Stimulated activated effector memory CD8-positive, alpha-beta T cell treated with anti-CD3 and anti-CD28 coated beads, Interleukin-12 subunit alpha, Interleukin-12 subunit beta, amount 100 ng/mL, for 72 hours (primary cell): ENCODE measurements around the gene PTPRR.
A peak's percentile ranks its signal among the peaks of the same experiment; 100 is the strongest.

Source experiments
- ATAC-seq: fragments of 150-1000 bp; cut with Tn5 transposase; 2 replicates; pipeline ENCODE4 v1.10.0; 2021
- DNase-seq, 2 donors: peaks; one replicate each; pipeline ENCODE4 v3.0.0; 2021 to 2022; ENCODE audit warnings: low spot score in 2 of 2
- H3K27ac Mint-ChIP-seq: one replicate; pipeline ENCODE4 v1.8.0; 2022; ENCODE audit warnings: mild to moderate bottlenecking, mixed read lengths
- H3K36me3 Mint-ChIP-seq: one replicate; pipeline ENCODE4 v1.8.0; 2022; ENCODE audit warnings: mild to moderate bottlenecking, mixed read lengths
- H3K4me1 Mint-ChIP-seq: one replicate; pipeline ENCODE4 v1.8.0; 2022; ENCODE audit warnings: mixed read lengths
- H3K4me3 Mint-ChIP-seq: one replicate; pipeline ENCODE4 v1.8.0; 2022; ENCODE audit warnings: mild to moderate bottlenecking, mixed read lengths
- H3K9me3 Mint-ChIP-seq: one replicate; pipeline ENCODE4 v1.8.0; 2022; ENCODE audit warnings: mixed read lengths

The PTPRR gene

DNA sequence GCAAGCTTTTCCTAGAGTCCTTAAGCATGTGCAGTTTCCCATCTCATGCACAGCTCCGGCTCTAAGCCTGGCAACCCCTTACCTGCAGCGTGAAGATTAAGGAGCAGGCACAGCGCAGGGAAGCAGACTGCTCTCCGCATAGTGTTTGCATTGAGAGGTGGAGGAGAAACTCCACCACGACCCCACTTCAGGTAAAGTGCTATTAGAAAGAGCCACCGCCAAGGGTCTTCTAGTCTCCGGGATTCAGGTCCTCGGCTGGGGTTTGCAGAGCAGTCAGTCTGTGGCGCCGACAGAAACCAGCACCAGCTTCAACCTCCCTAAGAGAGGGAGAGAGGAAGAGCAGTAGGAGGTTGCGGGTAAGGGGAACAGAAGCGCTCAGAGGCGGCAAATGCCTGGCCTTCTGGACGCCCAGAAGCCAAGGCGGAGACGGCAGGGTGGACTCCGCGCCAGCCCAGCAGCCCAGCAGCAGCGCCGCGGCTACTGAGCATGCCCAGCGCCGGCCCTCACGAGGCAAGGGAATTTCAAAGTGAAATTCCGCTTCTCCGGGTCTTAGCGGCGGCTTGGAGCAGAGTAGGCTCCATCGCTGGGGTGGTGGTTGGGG lies at the start of gene PTPRR:
PTPRR (minus strand) TSS at position 488 of the 601 bp plus-strand sequence; CDS start at position 140, 348 bp downstream.
- DNase-seq (no peak), ATAC-seq (peak; percentile 13)
- no peaks in the 10 kb centered on the region for H3K9me3 Mint-ChIP-seq
- H3K4me1 Mint-ChIP-seq, result no peaks in the 10 kb centered on the region
- H3K36me3 Mint-ChIP-seq, result no peaks in the 10 kb centered on the region
- no peak within 1 kb of the TSS for H3K4me3 Mint-ChIP-seq
- H3K27ac Mint-ChIP-seq, result no peak within 1 kb of the TSS

DNA sequence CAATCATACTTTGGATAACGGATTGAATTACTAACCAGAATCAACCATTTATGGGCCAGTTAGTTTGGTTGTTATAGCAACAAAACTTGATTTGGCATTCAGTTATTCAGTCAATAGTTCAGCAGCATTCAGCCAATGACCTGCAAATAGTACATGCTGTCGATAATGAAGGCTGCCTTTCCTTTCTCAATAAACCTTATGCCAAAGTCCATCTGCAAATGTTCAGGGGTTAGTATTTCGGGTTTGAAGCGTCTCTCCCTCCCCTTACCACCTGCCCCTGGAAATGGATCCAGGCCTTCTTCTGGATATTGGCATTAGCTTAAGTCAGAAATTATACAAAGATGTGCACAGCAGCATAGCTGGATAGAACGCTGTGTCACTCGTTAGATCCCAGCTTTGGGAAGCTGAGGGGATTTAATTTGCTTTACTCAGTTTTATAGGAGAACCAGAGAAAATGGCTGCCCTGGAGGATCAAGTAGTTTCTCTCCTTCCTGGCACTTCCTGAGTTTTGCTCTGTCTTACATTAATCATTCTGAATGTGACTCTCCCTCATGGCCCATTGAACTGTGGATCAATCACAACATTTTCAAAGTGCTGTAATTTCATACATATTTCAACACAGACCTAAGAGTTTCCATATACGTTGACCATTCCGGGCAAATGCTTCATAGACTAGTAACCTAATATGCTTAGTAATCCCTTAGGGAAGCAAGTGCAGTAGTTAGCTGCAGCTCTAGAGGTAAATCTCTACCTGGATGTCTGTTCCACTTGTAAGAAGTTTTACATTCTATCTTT lies 46.7 kb upstream of the PTPRR start:
- peaks cover 7% of the 10 kb centered on the region for H3K9me3 Mint-ChIP-seq
- ATAC-seq (no peak), DNase-seq (no peak)
- no peak overlapping the region for H3K4me3 Mint-ChIP-seq
- H3K36me3 Mint-ChIP-seq, result no peaks in the 10 kb centered on the region
- no peak overlapping the region for H3K27ac Mint-ChIP-seq
- H3K4me1 Mint-ChIP-seq, result no peaks in the 10 kb centered on the region

GRCh38 chr12:70966046-70966445 lies 45.5 kb upstream of the PTPRR start:
- Mint-ChIP-seq H3K4me3 (no peak overlapping the region), H3K9me3 (peaks cover 7% of the 10 kb centered on the region), H3K4me1 (no peaks in the 10 kb centered on the region), H3K36me3 (no peaks in the 10 kb centered on the region), H3K27ac (no peak overlapping the region)
- ATAC-seq, result no peak
- no peak for DNase-seq

- DNase-seq (no peak), ATAC-seq (no peak)
- Mint-ChIP-seq H3K9me3 (peaks cover 7% of the 10 kb centered on the region), H3K4me3 (no peak overlapping the region), H3K4me1 (no peaks in the 10 kb centered on the region), H3K36me3 (no peaks in the 10 kb centered on the region), H3K27ac (no peak overlapping the region)
Observed at GRCh38 chr12:70964867-70965510, 44.5 kb upstream of the PTPRR start.

GRCh38 chr12:70963081-70963660 lies 42.6 kb upstream of the PTPRR start:
- H3K9me3 Mint-ChIP-seq, result peaks cover 7% of the 10 kb centered on the region

GRCh38 chr12:70962226-70962794 lies 41.8 kb upstream of the PTPRR start:
- Mint-ChIP-seq H3K4me1 (no peaks in the 10 kb centered on the region), H3K36me3 (no peaks in the 10 kb centered on the region), H3K4me3 (no peak overlapping the region), H3K9me3 (peaks cover 7% of the 10 kb centered on the region), H3K27ac (no peak overlapping the region)
- ATAC-seq (no peak), DNase-seq (no peak)

More at GRCh38 chr12:70963081-70963660, 42.6 kb upstream of the PTPRR start:
- H3K27ac Mint-ChIP-seq, result no peak overlapping the region
- no peaks in the 10 kb centered on the region for H3K36me3 Mint-ChIP-seq
- no peaks in the 10 kb centered on the region for H3K4me1 Mint-ChIP-seq
- ATAC-seq (no peak), DNase-seq (no peak)
- H3K4me3 Mint-ChIP-seq, result no peak overlapping the region

DNA sequence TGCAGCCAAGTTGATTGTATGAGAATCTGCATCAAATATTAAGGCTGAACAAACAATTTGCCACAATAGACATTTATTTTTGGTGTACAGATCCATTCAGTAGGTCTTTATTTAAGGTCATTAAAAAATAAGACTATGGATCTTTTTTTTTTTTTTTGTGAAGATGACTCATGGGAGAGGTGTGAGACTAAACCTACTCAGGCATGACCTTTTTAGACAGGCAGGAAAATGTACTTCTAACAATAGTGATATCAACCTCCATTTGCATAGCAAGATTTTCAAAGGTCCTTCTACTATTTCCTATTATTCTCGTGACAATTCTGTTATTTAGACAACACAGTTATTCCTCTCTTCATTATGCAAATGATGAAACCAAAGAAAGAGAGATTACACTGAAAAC lies 39.9 kb upstream of the PTPRR start:
- ATAC-seq, result no peak

DNA sequence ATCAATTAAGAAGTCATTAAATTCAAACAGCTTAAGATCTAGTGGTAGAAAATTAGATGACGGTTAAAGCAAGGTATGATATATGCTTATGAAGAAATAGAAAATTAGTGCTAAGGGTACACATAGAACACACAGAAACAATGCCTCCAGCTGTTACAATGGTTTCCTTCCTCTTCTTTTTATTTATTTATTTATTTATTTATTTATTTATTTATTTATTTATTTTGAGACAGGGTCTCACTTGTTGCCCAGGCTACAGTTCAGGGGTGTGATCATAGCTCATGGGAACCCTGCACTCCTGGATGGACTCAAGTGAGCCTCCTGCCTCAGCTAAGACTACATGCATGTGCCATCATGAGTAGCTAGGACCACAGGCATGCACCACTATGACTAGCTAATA lies 34.9 kb upstream of the PTPRR start:
- ATAC-seq (no peak), DNase-seq (no peak)
- Mint-ChIP-seq H3K4me1 (no peaks in the 10 kb centered on the region), H3K36me3 (no peaks in the 10 kb centered on the region), H3K9me3 (peaks cover 9% of the 10 kb centered on the region), H3K27ac (no peak overlapping the region), H3K4me3 (no peak overlapping the region)

More for the DNA sequence above, 39.9 kb upstream of the PTPRR start:
- Mint-ChIP-seq H3K9me3 (peaks cover 16% of the 10 kb centered on the region), H3K36me3 (no peaks in the 10 kb centered on the region), H3K4me3 (no peak overlapping the region), H3K27ac (no peak overlapping the region), H3K4me1 (no peaks in the 10 kb centered on the region)
- no peak for DNase-seq

DNA sequence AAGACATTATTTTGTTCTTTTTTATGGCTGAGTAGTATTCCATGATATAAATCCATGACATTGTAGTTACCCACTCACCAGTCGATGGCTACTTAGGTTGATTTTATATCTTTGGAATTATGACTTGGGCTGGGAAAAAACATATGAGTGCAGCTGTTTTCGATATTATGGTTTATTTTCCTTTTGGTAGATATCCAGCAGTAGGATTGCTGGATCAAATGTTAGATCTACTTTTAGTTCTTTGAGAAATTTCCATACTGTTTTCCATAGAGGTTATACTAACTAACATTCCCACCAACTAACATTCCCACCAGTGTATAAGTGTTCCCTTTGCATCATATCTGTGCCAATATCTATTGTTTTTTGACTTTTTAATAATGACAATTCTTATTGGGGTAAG lies 29.9 kb upstream of the PTPRR start:
- Mint-ChIP-seq H3K4me3 (no peak overlapping the region), H3K36me3 (no peaks in the 10 kb centered on the region), H3K27ac (no peak overlapping the region), H3K9me3 (peaks cover 2% of the 10 kb centered on the region), H3K4me1 (no peaks in the 10 kb centered on the region)
- DNase-seq (no peak), ATAC-seq (no peak)

DNA sequence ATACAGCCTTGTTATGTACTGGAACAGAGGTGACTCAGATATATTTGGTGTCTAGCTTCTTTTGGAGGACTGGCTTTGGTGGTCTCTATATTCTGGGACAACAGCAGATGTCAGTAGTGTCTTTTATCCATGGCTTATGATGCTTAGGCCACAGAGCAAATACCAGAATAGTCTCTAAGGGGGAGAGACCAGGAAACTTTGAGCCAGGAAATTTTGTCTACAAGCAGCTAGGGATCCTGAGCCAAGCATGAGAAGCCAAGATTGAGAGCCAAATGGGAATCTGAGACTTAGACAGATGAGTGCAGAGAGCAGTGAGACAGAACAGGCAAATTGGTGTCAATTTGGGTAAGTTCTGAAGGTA lies 28.4 kb upstream of the PTPRR start:
- Mint-ChIP-seq H3K4me1 (no peaks in the 10 kb centered on the region), H3K36me3 (no peaks in the 10 kb centered on the region), H3K9me3 (peaks cover 2% of the 10 kb centered on the region), H3K4me3 (no peak overlapping the region), H3K27ac (no peak overlapping the region)
- no peak for ATAC-seq
- DNase-seq, result no peak

- H3K9me3 Mint-ChIP-seq, result peaks cover 2% of the 10 kb centered on the region
- no peaks in the 10 kb centered on the region for H3K4me1 Mint-ChIP-seq
- H3K27ac Mint-ChIP-seq, result no peak overlapping the region
- no peaks in the 10 kb centered on the region for H3K36me3 Mint-ChIP-seq
- ATAC-seq (no peak), DNase-seq (no peak)
- no peak overlapping the region for H3K4me3 Mint-ChIP-seq
Observed at GRCh38 chr12:70948236-70948975, 27.9 kb upstream of the PTPRR start.

- H3K9me3 Mint-ChIP-seq, result peaks cover 2% of the 10 kb centered on the region
- DNase-seq (no peak), ATAC-seq (no peak)
- H3K4me3 Mint-ChIP-seq, result no peak overlapping the region
- H3K27ac Mint-ChIP-seq, result no peak overlapping the region
- no peaks in the 10 kb centered on the region for H3K4me1 Mint-ChIP-seq
- no peaks in the 10 kb centered on the region for H3K36me3 Mint-ChIP-seq
Observed at GRCh38 chr12:70936203-70936813, 15.8 kb upstream of the PTPRR start.

GRCh38 chr12:70933133-70933532 lies 12.6 kb upstream of the PTPRR start:
- no peak overlapping the region for H3K4me3 Mint-ChIP-seq
- no peak for ATAC-seq
- DNase-seq, result no peak
- peaks cover 2% of the 10 kb centered on the region for H3K9me3 Mint-ChIP-seq
- no peaks in the 10 kb centered on the region for H3K36me3 Mint-ChIP-seq
- no peaks in the 10 kb centered on the region for H3K4me1 Mint-ChIP-seq
- H3K27ac Mint-ChIP-seq, result no peak overlapping the region

DNA sequence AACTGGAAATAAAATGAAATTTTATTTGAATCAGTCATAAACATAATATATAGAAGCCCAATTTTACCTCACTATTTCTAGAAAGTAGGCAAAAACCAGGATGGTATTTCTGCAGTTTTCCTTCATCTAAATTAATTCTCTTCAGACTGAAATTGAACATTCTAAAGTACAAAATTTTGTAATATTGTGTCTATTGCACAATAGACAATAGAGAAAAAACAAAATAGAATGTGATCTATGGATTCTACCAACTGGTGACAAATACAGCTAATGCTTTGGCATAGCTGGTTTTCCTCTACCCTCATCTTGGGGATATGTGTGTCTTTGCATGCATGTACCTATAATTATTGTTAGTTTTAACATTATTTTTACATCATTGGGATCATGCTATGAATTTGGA lies 8.5 kb upstream of the PTPRR start:
- no peaks in the 10 kb centered on the region for H3K36me3 Mint-ChIP-seq
- H3K4me1 Mint-ChIP-seq, result no peaks in the 10 kb centered on the region
- H3K27ac Mint-ChIP-seq, result no peak overlapping the region
- no peaks in the 10 kb centered on the region for H3K9me3 Mint-ChIP-seq
- DNase-seq (no peak), ATAC-seq (no peak)
- H3K4me3 Mint-ChIP-seq, result no peak overlapping the region
